NB4 (cell line): ENCODE data around the gene NRL.

Source experiments
- DNase-seq: peaks from one replicate; pipeline ENCODE4 v3.0.0; 2010; ENCODE audit warnings: low read depth
- H3K4me3 ChIP-seq: one replicate; pipeline ENCODE4 v1.5.1; 2011; ENCODE audit warnings: mild to moderate bottlenecking, low read depth, low read length, moderate library complexity
- MYC ChIP-seq: IDR thresholded peaks from 2 replicates; pipeline ENCODE4 v1.6.1; 2011; ENCODE audit warnings: low read depth, low read length
- POLR2A ChIP-seq: IDR thresholded peaks from 2 replicates; pipeline ENCODE4 v1.6.1; 2011; ENCODE audit warnings: mild to moderate bottlenecking; ENCODE audit not compliant: insufficient read length; ENCODE audit errors: extremely low read depth
- TF ChIP-seq, protein P1 (sequence below): IDR thresholded peaks from one replicate; pipeline ENCODE4 v1.5.1; 2012; ENCODE audit warnings: low read depth, low read length
- TF ChIP-seq, protein P2 (sequence below): IDR thresholded peaks from 2 replicates; pipeline ENCODE4 v1.6.1; 2011; ENCODE audit warnings: low read depth, low read length

The NRL gene

GRCh38 chr14:24086193-24086955 lies 28.4 kb downstream of the NRL start:
- H3K4me3 ChIP-seq, result no peak overlapping the region
- no peak for DNase-seq
- TF ChIP-seq, protein P1, sequence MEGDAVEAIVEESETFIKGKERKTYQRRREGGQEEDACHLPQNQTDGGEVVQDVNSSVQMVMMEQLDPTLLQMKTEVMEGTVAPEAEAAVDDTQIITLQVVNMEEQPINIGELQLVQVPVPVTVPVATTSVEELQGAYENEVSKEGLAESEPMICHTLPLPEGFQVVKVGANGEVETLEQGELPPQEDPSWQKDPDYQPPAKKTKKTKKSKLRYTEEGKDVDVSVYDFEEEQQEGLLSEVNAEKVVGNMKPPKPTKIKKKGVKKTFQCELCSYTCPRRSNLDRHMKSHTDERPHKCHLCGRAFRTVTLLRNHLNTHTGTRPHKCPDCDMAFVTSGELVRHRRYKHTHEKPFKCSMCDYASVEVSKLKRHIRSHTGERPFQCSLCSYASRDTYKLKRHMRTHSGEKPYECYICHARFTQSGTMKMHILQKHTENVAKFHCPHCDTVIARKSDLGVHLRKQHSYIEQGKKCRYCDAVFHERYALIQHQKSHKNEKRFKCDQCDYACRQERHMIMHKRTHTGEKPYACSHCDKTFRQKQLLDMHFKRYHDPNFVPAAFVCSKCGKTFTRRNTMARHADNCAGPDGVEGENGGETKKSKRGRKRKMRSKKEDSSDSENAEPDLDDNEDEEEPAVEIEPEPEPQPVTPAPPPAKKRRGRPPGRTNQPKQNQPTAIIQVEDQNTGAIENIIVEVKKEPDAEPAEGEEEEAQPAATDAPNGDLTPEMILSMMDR, result no peak
- no peak for TF ChIP-seq POLR2A
- TF ChIP-seq MYC, result no peak
- TF ChIP-seq, protein P2, sequence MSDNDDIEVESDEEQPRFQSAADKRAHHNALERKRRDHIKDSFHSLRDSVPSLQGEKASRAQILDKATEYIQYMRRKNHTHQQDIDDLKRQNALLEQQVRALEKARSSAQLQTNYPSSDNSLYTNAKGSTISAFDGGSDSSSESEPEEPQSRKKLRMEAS, result no peak

- TF ChIP-seq POLR2A (no peak), MYC (no peak)
- TF ChIP-seq, protein P1, result no peak
- TF ChIP-seq, protein P2, result no peak
- DNase-seq, result no peak
- no peak overlapping the region for H3K4me3 ChIP-seq
Observed at GRCh38 chr14:24085215-24085614, 29.5 kb downstream of the NRL start.

DNA sequence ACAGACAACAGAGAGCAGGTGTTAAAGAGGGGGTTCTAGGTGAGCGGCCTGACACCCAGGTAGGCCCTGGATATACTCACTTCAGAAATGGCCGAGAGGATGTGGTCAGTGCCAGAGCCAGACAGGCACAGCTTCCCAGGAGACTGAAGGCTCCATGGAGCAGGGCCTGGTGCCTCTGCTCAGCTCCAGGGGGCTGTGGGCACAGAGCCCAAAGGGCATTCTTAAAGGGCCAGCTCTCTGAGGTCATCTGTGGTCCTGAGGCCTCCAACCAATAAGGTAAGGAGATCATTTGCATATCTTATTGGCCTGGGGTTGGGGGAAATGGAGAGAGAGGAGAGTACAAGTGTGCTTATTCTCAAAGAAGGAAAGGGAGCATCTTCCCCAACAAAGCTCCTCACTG lies 30.3 kb downstream of the NRL start:
- TF ChIP-seq MYC (no peak), POLR2A (no peak)
- TF ChIP-seq, protein P1, result no peak
- TF ChIP-seq, protein P2, result no peak
- no peak overlapping the region for H3K4me3 ChIP-seq
- no peak for DNase-seq

GRCh38 chr14:24083462-24083861 lies 31.3 kb downstream of the NRL start:
- TF ChIP-seq, protein P2, result no peak
- TF ChIP-seq MYC, result no peak
- TF ChIP-seq, protein P1, result no peak
- no peak for TF ChIP-seq POLR2A
- DNase-seq, result no peak
- H3K4me3 ChIP-seq, result no peak overlapping the region

- no peak overlapping the region for H3K4me3 ChIP-seq
- TF ChIP-seq, protein P2, result no peak
- TF ChIP-seq, protein P1, result no peak
- TF ChIP-seq MYC, result no peak
- TF ChIP-seq POLR2A, result no peak
- DNase-seq, result no peak
Observed at GRCh38 chr14:24082411-24083080, 32.2 kb downstream of the NRL start.
